HG02759 (cell line): Measurements from ENCODE around the gene SLC13A3.
A peak's percentile ranks its signal among the peaks of the same experiment; 100 is the strongest.
"Not testable (repeated sequence)": the region's sequence is repeated elsewhere in the genome, so short reads cannot be mapped to it uniquely, and the experiment has no call there.

Source experiments
- ATAC-seq: cut with Tn5 transposase; IDR thresholded peaks from one replicate; pipeline ENCODE4 v1.9.1; 2021; ENCODE audit warnings: mild to moderate bottlenecking, moderate library complexity; ENCODE audit not compliant: unreplicated experiment

The SLC13A3 gene

DNA sequence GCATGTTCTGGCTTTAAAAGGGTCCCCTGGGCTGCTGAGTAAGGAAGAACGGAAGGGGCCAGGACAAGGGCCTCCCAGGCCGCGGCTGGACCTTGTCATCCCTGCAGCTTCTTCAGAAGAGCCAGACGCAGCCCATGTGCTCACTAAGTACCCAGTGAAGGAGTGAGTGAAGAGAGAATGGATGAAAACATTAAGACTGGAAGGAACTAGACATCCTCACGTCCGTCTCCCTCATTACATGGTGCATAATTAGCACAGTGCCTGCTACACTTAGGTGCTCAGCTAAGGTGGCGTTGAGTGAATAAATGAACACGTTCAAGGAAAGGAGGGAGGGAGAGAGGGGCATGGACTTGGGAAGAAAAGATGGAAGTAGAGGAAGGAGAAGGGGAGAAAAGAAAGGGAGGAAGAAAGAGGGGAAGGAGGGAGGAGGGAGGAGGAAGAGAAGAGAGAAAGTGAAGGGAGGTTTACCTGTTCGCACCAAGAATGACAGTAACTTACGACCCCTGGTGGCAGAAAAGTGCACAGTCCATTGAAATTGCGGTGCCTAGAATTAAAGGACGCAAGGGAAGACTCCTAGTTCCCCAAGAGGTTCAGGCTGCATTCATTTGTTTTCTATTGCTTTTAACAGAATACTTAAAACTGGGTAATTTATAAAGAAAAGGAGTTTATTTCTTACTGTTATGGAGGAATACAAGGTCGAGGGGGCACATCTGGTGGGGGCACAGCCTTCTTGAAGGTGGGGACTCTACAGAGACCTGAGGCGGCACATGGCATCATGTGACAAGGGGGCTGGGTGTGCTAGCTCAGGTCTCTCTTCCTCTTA lies 30.0 kb upstream of the SLC13A3 start:
- ATAC-seq = peak; percentile 42

- ATAC-seq = no peak
Measured at GRCh38 chr20:46680684-46681031, 29.4 kb upstream of the SLC13A3 start.

GRCh38 chr20:46678516-46678915 lies 27.3 kb upstream of the SLC13A3 start:
- ATAC-seq = no peak

DNA sequence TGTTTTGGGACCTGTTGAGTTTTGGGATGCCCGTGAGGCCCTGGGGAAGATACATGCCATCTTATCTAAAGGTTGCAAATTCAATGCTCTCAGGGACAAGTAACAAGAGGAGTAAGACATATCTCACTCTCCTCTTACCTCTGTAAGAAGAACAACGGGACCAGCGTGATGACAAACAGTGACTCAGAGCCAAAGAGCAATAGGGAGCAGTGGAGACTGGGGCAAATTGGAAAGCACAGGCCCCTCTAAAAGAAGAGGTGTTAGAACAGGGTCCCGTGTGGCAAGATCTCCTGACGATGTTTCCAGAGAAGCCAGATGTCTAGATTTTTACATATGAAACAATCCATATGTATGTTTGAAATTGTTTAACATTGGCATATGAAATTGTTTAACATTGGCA lies 26.3 kb upstream of the SLC13A3 start:
- ATAC-seq = no peak

- ATAC-seq = not testable (repeated sequence)
Measured at GRCh38 chr20:46676649-46677316, 25.5 kb upstream of the SLC13A3 start.

DNA sequence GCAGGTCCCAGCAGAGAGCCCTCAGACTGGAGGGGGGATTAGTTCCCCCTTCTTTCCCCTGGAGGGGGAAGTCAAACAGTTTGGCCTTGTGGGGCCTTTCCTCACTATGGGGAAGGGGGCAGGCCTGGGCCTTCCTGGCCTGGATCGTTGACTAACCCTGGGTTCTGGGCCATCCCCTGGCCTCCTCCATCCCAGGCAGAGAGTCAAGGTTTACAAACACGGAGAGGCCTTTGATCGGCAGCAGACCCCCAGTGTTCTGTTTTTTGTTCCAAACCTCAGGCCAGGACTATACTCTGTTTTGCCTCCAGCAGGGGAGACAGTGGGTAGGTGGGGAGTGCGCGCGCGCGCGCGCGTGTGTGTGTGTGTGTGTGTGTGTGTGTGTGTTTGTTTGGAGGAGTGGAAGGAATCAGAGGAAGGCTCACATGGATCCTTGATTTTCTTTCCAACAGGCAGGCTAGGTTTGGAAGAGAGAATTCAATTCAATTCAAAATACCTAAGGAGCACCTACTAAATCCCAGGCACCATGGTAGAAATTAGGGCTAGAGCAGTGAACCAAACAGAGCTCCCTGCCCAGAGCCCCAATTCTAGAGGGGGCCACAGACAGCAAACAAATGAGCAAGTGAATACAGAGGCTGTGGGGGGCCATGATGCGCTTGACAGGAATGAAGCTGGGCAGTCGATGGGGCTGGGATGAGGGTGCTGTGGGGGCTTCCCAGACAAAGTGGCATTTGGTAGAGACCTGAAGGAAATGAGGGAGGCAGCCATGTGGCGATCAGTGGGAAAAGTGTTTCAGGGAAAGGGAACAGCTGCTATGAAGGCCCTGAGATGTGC lies 23.2 kb upstream of the SLC13A3 start:
- ATAC-seq = no peak

DNA sequence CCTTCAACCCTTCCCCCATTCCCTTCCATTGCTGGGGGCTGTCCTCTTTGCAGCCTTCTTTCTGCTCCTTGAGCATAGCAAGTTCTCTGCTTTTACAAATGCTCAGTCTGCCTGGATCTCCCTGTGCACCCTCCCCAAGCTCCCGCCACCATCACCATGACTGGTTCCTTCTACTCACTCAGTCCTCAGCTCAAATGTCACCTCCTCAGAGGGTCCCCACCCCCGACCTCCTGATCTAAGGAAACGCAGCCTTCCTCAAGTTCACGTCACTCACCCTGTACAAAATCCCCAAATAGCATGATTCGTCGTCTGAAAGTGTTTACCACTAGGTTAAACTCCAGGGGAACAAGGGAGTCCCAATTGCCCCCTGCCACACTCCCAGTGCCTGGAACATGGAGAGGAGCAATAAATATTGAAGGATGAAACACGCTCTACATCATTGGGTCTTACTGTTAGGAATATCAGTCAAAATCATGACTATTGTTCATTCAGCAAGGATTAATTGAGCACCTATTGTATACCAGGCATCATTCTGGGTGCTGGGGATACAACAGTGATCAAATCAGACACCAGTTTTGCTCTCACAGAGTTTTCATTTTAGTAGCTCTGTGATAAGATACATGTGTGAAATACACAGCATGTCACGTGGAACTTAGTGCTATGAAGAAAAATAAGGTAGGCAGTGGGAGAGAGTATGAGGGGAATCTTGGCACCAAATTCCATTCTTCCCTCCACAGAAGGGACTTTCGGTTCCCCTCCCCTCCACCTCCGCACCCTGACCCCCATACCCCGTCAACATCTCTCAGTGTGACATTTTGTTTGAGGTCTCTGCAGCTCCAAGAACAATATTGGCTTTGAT lies 22.4 kb upstream of the SLC13A3 start:
- ATAC-seq = no peak

DNA sequence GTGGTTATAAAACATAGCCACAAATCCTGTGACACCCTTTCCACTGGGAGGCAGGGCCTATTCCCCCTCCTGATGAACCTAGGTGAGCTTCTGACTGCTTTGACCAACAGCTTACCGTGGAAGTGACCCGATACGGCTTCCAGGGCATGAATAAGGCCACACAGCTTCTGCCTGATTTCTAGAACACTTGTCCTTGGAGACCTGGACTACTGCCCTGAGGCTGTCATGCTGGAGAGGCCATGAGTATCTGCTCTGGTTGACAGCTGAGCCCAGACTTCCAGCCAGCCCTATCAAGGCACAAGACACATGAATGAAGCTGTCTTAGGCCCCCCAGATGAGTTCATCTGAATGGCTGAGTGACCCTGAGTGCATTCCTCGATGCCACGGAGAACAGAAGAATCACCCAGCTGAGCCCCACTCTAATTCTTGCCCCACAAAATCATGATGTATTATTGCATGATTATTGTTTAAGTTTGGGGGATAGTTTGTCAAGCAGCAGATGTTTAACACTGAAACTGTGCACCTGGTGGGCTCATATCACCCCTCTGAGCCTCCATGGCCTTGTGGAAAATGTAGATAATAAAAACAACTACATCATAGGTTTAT lies 21.4 kb upstream of the SLC13A3 start:
- ATAC-seq = no peak

DNA sequence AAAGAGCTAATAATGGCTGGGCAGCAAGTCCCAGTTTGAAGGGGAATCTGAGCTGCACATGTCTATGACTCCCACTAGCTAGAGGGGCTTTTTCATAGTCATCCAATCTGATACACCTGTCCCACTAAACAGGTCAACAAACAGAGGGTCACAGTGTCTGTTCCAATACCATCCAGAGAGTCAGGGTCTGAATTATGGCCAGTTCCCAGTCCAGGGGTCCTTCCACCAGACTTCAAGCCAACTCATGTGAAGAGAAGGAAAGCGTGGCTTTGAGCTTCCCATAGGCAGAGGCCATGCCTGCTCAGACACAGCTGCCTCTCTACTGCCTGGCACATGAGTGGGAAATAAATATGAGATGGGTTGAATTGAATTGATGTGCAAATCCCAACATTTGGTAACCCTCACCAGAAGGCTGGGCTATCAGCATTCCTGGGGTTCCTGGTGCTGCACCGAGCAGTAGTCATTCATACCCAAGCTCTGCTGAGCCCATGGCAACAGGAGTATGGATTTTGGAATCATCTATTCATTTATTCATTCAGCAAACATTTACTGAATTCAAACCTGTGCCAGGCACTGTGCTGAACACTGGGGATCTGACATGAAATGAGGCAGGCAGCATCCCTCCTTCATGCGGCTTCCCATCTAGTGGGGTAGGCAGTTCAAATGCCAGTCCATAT lies 20.7 kb upstream of the SLC13A3 start:
- no peak for ATAC-seq

GRCh38 chr20:46670585-46671584 lies 19.6 kb upstream of the SLC13A3 start:
- no peak for ATAC-seq

GRCh38 chr20:46670228-46670584 lies 18.9 kb upstream of the SLC13A3 start:
- no peak for ATAC-seq

- no peak for ATAC-seq
Measured at GRCh38 chr20:46666818-46667515, 15.7 kb upstream of the SLC13A3 start.

DNA sequence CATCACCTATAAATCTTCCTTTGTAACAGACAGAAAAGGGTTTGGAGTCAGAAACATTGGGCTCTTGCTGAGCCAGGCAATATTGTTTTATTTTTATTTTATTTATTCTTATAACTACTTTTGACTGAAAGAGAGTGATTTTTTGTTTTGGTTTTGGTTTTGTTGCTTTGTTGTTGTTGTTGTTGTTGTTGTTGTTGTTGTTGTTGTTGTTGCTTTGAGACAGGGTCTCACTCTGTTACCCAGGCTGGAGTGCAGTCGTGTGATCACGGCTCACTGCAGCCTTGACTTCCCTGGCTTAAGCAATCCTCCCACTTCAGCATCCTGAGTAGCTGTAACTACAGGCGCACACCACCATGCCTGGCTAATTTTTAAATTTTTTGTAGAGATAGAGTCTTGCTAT lies 15.0 kb upstream of the SLC13A3 start:
- ATAC-seq = no peak

DNA sequence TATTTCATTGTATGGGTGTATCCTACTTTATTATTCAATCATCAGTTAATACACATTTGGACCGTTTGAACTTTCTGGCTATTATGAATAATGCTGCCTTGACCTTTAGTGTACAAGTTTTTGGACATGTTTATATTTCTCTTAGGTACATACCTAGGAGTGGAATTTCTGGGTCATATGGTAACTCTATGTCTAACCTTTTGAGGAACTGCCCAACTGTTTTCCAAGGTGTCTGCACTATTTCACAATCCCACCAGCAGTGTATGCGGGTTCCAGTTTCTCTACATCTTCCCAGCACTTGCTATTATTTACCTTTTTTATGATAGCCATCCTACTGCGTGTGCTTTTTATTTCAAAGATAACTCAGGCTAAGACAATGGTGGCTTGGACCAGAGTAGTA lies 14.3 kb upstream of the SLC13A3 start:
- ATAC-seq = no peak

- ATAC-seq = no peak
Measured at GRCh38 chr20:46663531-46663930, 12.3 kb upstream of the SLC13A3 start.

- no peak for ATAC-seq
Measured at GRCh38 chr20:46661659-46662058, 10.4 kb upstream of the SLC13A3 start.

DNA sequence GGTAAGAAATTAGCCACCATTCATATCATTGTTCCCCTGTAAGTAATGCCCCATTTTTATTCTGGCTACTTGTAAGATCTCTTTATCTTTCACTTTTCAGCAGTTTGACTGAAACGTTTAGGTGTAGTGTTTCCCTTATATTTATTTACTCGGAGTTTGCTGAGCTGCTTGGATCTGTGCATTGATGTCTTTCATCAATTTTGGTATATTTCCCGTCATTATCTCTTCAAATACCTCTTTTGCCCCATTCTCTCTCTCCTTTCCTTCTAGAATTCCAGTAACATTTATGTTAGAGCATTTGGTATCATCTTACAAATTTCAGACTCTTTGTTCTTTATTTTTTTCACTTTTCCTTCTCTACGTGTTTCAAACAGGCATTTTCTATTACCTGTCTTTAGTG lies 9.2 kb upstream of the SLC13A3 start:
- ATAC-seq = no peak

GRCh38 chr20:46657618-46658017 lies 6.4 kb upstream of the SLC13A3 start:
- no peak for ATAC-seq
